ENCODE data around the gene RAD51B.

Gene RAD51B

DNA sequence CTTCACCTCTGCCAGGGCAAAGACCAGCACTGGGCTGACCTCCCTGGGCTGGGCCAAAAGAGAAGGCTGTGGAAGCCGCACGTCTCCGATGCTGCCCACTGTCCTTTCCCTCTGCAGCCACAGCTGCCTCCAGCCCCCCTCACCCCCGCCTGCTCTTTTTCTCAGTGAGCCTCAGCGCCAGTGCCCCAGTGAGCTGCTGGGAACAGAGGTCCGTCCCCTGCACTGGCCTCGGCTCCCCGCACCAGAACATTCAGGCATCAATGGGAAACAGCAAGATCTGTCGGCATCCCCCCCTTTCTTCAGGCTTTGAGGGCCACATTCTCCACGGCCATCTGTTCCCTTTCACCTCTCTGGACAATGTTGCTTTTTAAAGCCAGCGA lies 575.2 kb downstream of the RAD51B start:
- TF ChIP-seq, protein P1, sequence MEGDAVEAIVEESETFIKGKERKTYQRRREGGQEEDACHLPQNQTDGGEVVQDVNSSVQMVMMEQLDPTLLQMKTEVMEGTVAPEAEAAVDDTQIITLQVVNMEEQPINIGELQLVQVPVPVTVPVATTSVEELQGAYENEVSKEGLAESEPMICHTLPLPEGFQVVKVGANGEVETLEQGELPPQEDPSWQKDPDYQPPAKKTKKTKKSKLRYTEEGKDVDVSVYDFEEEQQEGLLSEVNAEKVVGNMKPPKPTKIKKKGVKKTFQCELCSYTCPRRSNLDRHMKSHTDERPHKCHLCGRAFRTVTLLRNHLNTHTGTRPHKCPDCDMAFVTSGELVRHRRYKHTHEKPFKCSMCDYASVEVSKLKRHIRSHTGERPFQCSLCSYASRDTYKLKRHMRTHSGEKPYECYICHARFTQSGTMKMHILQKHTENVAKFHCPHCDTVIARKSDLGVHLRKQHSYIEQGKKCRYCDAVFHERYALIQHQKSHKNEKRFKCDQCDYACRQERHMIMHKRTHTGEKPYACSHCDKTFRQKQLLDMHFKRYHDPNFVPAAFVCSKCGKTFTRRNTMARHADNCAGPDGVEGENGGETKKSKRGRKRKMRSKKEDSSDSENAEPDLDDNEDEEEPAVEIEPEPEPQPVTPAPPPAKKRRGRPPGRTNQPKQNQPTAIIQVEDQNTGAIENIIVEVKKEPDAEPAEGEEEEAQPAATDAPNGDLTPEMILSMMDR (IDR thresholded peaks at IDR 0.05; ENCODE audit: low read depth, low read length), result no peak
- no peak for DNase-seq (ENCODE audit: low read depth in 2 of 2)
- H3K4me3 ChIP-seq (replicated peaks in 1 of 2; ENCODE audit: low read depth in 2 of 2, low read length in 2 of 2), result no peak overlapping the region

DNA sequence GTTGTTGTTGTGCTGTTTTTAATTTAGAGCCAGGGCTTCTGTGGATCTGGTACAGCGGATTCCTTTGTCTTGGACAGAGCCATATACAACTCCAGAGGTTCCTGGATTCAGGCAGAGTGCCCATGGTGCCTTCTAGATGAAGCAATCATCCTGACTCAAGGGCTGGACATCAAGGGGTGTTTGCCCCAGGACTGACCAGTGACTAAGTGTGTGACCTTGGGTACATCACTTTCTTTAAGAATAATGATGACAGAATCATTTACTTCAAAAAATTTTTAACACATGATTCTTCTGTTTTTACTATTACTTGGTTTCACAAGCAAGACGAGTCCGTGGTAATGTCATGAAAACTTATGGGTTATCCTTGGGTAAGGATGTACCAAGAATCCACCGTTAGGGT lies 576.0 kb downstream of the RAD51B start:
- H3K4me3 ChIP-seq (replicated peaks in 1 of 2; ENCODE audit: low read depth in 2 of 2, low read length in 2 of 2), result no peak overlapping the region
- TF ChIP-seq, protein P1 (IDR thresholded peaks at IDR 0.05; ENCODE audit: low read depth, low read length), result no peak
- peak; percentile 78 to 85 for DNase-seq (ENCODE audit: low read depth in 2 of 2)

DNA sequence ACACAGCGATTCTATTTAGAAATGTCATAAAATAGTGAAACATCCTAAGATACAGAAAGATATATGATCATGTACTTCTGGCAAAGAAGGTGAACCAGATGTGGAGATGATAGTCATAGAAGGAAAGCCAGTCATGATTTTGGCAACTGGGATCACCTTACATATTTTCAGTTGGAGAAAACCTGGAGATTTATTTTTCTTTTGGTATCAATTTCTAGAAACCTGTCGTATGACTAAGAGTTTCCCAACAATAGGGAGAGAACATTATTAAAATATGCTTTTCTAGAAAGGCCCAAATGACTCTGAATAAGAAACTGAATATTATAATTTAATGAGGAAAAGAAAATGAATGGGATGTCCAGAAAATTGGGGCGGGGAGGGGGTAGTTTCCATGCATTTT lies 576.9 kb downstream of the RAD51B start:
- DNase-seq (ENCODE audit: low read depth in 2 of 2), result no peak
- H3K4me3 ChIP-seq (replicated peaks in 1 of 2; ENCODE audit: low read depth in 2 of 2, low read length in 2 of 2), result no peak overlapping the region
- TF ChIP-seq, protein P1 (IDR thresholded peaks at IDR 0.05; ENCODE audit: low read depth, low read length), result no peak

DNA sequence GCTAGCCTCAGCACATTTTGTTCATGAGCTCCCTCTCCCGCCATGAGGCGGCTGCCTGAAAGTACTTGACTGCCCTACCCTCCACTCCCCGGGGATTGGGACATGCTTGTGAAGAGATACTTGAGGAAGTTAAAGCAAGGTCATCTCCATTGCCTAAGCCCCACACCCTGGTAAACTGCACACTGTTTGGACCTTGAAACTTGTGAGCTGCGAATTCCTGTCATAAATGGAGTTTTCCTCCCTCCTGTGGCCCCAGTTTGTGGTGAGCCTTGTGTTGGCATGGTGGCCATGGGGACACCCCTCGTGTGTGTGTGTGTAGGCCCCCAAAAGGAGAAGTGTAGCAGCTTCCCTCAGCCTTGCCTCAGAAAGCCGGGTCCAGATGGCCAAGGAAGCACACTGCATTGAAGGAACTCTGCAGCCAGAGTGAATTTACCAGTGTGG lies 577.8 kb downstream of the RAD51B start:
- TF ChIP-seq, protein P1 (IDR thresholded peaks at IDR 0.05; ENCODE audit: low read depth, low read length), result no peak
- no peak for DNase-seq (ENCODE audit: low read depth in 2 of 2)
- H3K4me3 ChIP-seq (replicated peaks in 1 of 2; ENCODE audit: low read depth in 2 of 2, low read length in 2 of 2), result no peak overlapping the region

DNA sequence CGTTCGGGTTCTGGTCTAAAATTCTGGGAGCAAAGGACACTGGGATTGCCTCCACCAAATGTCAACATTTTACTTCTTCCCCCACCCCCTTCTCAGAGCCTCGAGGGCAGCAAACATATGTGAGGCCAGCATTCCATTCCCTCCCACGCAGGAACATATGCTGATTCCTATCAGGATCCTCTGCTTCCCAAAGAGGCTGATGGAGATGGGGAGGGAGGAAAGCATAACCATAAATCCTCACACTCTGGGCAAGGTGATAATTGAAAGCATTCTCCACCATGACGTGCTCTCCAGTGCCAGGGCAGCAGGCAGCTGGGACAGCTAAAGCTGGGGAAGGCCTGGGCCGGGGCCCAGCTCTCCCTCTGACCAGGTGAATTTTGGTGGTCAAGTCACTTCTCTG lies 578.2 kb downstream of the RAD51B start:
- H3K4me3 ChIP-seq (replicated peaks in 1 of 2; ENCODE audit: low read depth in 2 of 2, low read length in 2 of 2), result no peak overlapping the region
- peak in 1 of 2 donors; percentile 66 for DNase-seq (ENCODE audit: low read depth in 2 of 2)
- TF ChIP-seq, protein P1 (IDR thresholded peaks at IDR 0.05; ENCODE audit: low read depth, low read length), result no peak

DNA sequence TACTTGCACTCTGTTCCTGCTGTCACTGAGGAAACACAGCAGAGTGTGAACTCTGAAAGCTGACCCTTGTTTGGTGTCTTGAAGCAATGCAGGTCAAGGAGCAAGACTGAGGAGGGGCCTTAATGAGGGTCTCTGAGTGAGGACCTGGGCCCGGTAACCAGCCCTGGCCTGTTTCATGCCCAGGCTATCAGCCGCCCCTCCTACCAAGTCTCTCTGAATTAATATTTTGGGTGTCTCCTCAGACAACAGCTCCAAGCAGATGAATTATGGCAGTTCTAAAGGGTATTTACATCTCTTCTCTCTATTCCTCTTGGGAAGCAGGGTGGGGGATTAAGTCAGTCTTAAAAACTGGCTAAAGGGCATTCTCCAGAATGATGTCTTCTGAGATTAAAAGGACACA lies 578.8 kb downstream of the RAD51B start:
- TF ChIP-seq, protein P1 (IDR thresholded peaks at IDR 0.05; ENCODE audit: low read depth, low read length), result no peak
- no peak overlapping the region for H3K4me3 ChIP-seq (replicated peaks in 1 of 2; ENCODE audit: low read depth in 2 of 2, low read length in 2 of 2)
- no peak for DNase-seq (ENCODE audit: low read depth in 2 of 2)

DNA sequence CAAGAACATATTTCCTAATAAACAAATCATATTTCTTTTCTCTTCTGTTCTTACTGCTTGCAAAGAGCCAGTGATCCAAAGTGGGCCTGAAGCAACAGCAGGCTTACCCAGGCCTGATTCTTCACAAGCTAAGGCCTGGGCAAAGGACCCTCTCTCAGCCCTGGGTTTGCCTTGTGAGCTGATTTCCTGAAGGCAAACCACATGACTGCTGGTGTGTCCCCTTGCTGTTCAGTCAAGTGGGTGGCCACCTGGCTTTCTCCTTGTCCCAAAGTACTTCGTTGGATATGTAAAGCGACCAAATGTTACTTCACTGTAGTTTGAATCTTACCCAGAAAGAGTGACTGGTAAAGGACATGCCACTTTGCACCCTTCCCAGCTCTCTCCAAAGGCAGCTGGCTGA lies 580.4 kb downstream of the RAD51B start:
- H3K4me3 ChIP-seq (replicated peaks in 1 of 2; ENCODE audit: low read depth in 2 of 2, low read length in 2 of 2), result no peak overlapping the region
- TF ChIP-seq, protein P1 (IDR thresholded peaks at IDR 0.05; ENCODE audit: low read depth, low read length), result no peak
- no peak for DNase-seq (ENCODE audit: low read depth in 2 of 2)

All from cardiac fibroblast (primary cell).